ENCODE measurements around the gene AGPAT1.

DNA sequence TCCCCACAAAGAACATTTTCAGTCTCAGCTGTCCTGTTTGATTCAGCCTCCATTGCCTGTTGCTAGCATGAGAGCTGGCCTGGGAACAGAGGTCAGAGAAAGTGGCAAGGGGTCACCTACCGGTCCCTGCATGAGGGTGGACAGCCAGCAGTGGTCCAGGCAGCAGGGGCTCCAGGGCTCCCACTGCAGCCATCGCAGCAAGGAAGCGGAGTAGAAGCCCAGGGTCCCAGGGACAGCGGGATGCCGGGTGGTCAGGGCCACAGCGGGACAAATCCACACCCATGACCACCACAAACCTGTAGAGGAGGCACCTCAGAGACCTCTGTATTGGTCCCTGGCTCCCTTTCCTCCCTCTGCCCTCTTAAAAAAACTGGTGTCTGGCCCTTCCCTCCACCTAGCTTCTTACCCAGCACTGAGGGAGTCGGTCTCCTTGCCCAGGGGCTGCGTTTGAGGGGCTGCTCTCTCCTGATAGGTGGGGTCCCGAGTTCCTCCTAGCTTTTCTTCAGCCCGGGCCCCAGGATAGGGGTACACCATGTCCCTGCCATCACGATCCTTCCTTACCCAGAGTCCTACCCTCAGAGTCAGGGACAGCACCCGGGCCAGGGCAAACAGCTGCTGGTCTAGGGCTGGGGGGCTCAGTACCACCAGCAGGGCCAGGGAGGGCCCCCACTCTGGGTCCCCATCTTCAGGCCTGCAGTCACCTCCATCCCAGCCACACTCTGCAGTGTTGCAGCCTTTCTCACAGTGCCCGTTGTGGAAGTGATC lies 25.0 kb upstream of the AGPAT1 start:
- TF ChIP-seq, protein P1, sequence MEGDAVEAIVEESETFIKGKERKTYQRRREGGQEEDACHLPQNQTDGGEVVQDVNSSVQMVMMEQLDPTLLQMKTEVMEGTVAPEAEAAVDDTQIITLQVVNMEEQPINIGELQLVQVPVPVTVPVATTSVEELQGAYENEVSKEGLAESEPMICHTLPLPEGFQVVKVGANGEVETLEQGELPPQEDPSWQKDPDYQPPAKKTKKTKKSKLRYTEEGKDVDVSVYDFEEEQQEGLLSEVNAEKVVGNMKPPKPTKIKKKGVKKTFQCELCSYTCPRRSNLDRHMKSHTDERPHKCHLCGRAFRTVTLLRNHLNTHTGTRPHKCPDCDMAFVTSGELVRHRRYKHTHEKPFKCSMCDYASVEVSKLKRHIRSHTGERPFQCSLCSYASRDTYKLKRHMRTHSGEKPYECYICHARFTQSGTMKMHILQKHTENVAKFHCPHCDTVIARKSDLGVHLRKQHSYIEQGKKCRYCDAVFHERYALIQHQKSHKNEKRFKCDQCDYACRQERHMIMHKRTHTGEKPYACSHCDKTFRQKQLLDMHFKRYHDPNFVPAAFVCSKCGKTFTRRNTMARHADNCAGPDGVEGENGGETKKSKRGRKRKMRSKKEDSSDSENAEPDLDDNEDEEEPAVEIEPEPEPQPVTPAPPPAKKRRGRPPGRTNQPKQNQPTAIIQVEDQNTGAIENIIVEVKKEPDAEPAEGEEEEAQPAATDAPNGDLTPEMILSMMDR (IDR thresholded peaks at IDR 0.05 in 4 of 5, conservative IDR thresholded peaks at IDR 0.05 in 1 of 5), result no peak
- TF ChIP-seq POLR2A (IDR thresholded peaks at IDR 0.05), result no peak
